GM23338 (cell line): ENCODE results near the gene FBXO34.

Source experiments
- CREB1 ChIP-seq: fragments of 250-450 bp; sonication (Bioruptor Pico); IDR thresholded peaks from 2 replicates; pipeline ENCODE4 v1.5.0; 2020; ENCODE audit warnings: low read depth, mild to moderate bottlenecking, moderate library complexity
- CTCF ChIP-seq, 2 experiments: fragments of 200-600 bp in 1 of 2; sonication (generic) in 1 of 2; conservative IDR thresholded peaks; 2 replicates each; pipeline versions ENCODE4 v1.5.1 to v1.6.1; 2016 to 2017; ENCODE audit warnings: antibody characterized with exemption in 2 of 2, low read depth in 2 of 2, mild to moderate bottlenecking in 2 of 2, moderate library complexity in 1 of 2
- EZH2 ChIP-seq: fragments of 200-600 bp; sonication (generic); IDR thresholded peaks from one replicate; pipeline ENCODE4 v1.8.0; 2017; ENCODE audit warnings: antibody characterized with exemption, mild to moderate bottlenecking, low read depth; ENCODE audit not compliant: unreplicated experiment
- EZH2phosphoT487 ChIP-seq: fragments of 200-600 bp; sonication (generic); IDR thresholded peaks from one replicate; pipeline ENCODE4 v1.8.1; 2018; ENCODE audit warnings: antibody characterized with exemption; ENCODE audit not compliant: unreplicated experiment
- JUNB ChIP-seq: IDR thresholded peaks from one replicate; pipeline ENCODE4 v1.6.1; 2016; ENCODE audit warnings: antibody characterized with exemption; ENCODE audit not compliant: unreplicated experiment
- POLR2AphosphoS5 ChIP-seq: IDR thresholded peaks from 2 replicates; pipeline ENCODE4 v1.6.1; 2016; ENCODE audit warnings: antibody characterized with exemption, low read depth
- REST ChIP-seq: IDR thresholded peaks from one replicate; pipeline ENCODE4 v1.6.1; 2018; ENCODE audit warnings: antibody characterized with exemption; ENCODE audit not compliant: unreplicated experiment

GRCh38 chr14:55401751-55402150 is 130.5 kb downstream of the FBXO34 start:
- TF ChIP-seq CTCF (conservative IDR thresholded peaks at IDR 0.05; ENCODE audit: low read depth in 2 of 2) (no peak), POLR2AphosphoS5 (no peak), REST (no peak), EZH2 (no peak), EZH2phosphoT487 (no peak), JUNB (no peak), CREB1 (CRISPR knock-in tag) (no peak)
